Measurements from ENCODE around the gene ORAI1.
"Not testable (repeated sequence)": the region's sequence is repeated elsewhere in the genome, so short reads cannot be mapped to it uniquely, and the experiment has no call there.

Gene ORAI1

GRCh38 chr12:121602766-121603165 lies 23.6 kb upstream of the ORAI1 start:
- DNase-seq (ENCODE audit: low read depth in 2 of 3, low spot score in 2 of 3) = no peak

GRCh38 chr12:121603581-121603980 lies 22.7 kb upstream of the ORAI1 start:
- no peak for DNase-seq (ENCODE audit: low read depth in 2 of 3, low spot score in 2 of 3)

GRCh38 chr12:121608301-121608700 lies 18.0 kb upstream of the ORAI1 start:
- no peak for DNase-seq (ENCODE audit: low read depth in 2 of 3, low spot score in 2 of 3)

- no peak for DNase-seq (ENCODE audit: low read depth in 2 of 3, low spot score in 2 of 3)
These were observed 15.8 kb upstream of the ORAI1 start for GRCh38 chr12:121610239-121611149.

- DNase-seq (ENCODE audit: low read depth in 2 of 3, low spot score in 2 of 3) = no peak
These were observed 15.0 kb upstream of the ORAI1 start for GRCh38 chr12:121611306-121611705.

- DNase-seq (ENCODE audit: low read depth in 2 of 3, low spot score in 2 of 3) = no peak
These were observed 12.9 kb upstream of the ORAI1 start for GRCh38 chr12:121613462-121613861.

- DNase-seq (ENCODE audit: low read depth in 2 of 3, low spot score in 2 of 3) = no peak
These were observed 11.4 kb upstream of the ORAI1 start for GRCh38 chr12:121614872-121615467.

- no peak for DNase-seq (ENCODE audit: low read depth in 2 of 3, low spot score in 2 of 3)
These were observed 7.6 kb upstream of the ORAI1 start for GRCh38 chr12:121618659-121619233.

- no peak for DNase-seq (ENCODE audit: low read depth in 2 of 3, low spot score in 2 of 3)
These were observed 5.9 kb upstream of the ORAI1 start for GRCh38 chr12:121620333-121620891.

GRCh38 chr12:121626853-121627640 lies 717 bp downstream of the ORAI1 start:
- DNase-seq (ENCODE audit: low read depth in 2 of 3, low spot score in 2 of 3) = peak; percentile 74 to 83 (median 80)

GRCh38 chr12:121628037-121628436 lies 1.7 kb downstream of the ORAI1 start:
- no peak for DNase-seq (ENCODE audit: low read depth in 2 of 3, low spot score in 2 of 3)

GRCh38 chr12:121628536-121628935 lies 2.2 kb downstream of the ORAI1 start:
- DNase-seq (ENCODE audit: low read depth in 2 of 3, low spot score in 2 of 3) = no peak

GRCh38 chr12:121630791-121631355 lies 4.5 kb downstream of the ORAI1 start:
- no peak for DNase-seq (ENCODE audit: low read depth in 2 of 3, low spot score in 2 of 3)

GRCh38 chr12:121632069-121632970 lies 6.0 kb downstream of the ORAI1 start:
- no peak for DNase-seq (ENCODE audit: low read depth in 2 of 3, low spot score in 2 of 3)

GRCh38 chr12:121633833-121634196 lies 7.5 kb downstream of the ORAI1 start:
- DNase-seq (ENCODE audit: low read depth in 2 of 3, low spot score in 2 of 3) = not testable (repeated sequence)

GRCh38 chr12:121634836-121635235 lies 8.5 kb downstream of the ORAI1 start:
- DNase-seq (ENCODE audit: low read depth in 2 of 3, low spot score in 2 of 3) = no peak

GRCh38 chr12:121637231-121637914 lies 11.0 kb downstream of the ORAI1 start:
- peak; percentile 41 to 54 (median 47) for DNase-seq (ENCODE audit: low read depth in 2 of 3, low spot score in 2 of 3)

GRCh38 chr12:121638298-121639202 lies 12.2 kb downstream of the ORAI1 start:
- no peak for DNase-seq (ENCODE audit: low read depth in 2 of 3, low spot score in 2 of 3)

All from activated CD8-positive, alpha-beta memory T cell treated with anti-CD3 and anti-CD28 coated beads for 48 hours (primary cell).